Measurements from ENCODE around the gene NFAM1.

Gene NFAM1

GRCh38 chr22:42452916-42453315 lies 20.7 kb upstream of the NFAM1 start:
- Histone ChIP-seq H3K36me3 (ENCODE audit: control insufficient read depth in 1 of 2, insufficient read depth in 2 of 2, low read length in 2 of 2) (no peaks in the 10 kb centered on the region), H3K4me3 (ENCODE audit: low read depth in 1 of 2, low read length in 2 of 2) (no peak overlapping the region), H3K27me3 (ENCODE audit: low read depth, low read length) (no peaks in the 10 kb centered on the region), H3K27ac (ENCODE audit: low read length) (no peak overlapping the region), H3K9me3 (ENCODE audit: control insufficient read depth in 1 of 2, low read length in 2 of 2) (no peaks in the 10 kb centered on the region), H3K4me1 (ENCODE audit: control insufficient read depth in 1 of 2, insufficient read depth in 2 of 2, low read length in 2 of 2) (no peaks in the 10 kb centered on the region)

GRCh38 chr22:42452456-42452855 lies 20.3 kb upstream of the NFAM1 start:
- Histone ChIP-seq H3K4me3 (ENCODE audit: low read depth in 1 of 2, low read length in 2 of 2) (no peak overlapping the region), H3K27me3 (ENCODE audit: low read depth, low read length) (no peaks in the 10 kb centered on the region), H3K4me1 (ENCODE audit: control insufficient read depth in 1 of 2, insufficient read depth in 2 of 2, low read length in 2 of 2) (no peaks in the 10 kb centered on the region), H3K9me3 (ENCODE audit: control insufficient read depth in 1 of 2, low read length in 2 of 2) (no peaks in the 10 kb centered on the region), H3K27ac (ENCODE audit: low read length) (no peak overlapping the region), H3K36me3 (ENCODE audit: control insufficient read depth in 1 of 2, insufficient read depth in 2 of 2, low read length in 2 of 2) (no peaks in the 10 kb centered on the region)

GRCh38 chr22:42451499-42452145 lies 19.4 kb upstream of the NFAM1 start:
- H3K27me3 ChIP-seq (ENCODE audit: low read depth, low read length): no peaks in the 10 kb centered on the region
- H3K4me3 ChIP-seq (ENCODE audit: low read depth in 1 of 2, low read length in 2 of 2): no peak overlapping the region
- no peaks in the 10 kb centered on the region for H3K4me1 ChIP-seq (ENCODE audit: control insufficient read depth in 1 of 2, insufficient read depth in 2 of 2, low read length in 2 of 2)
- H3K9me3 ChIP-seq (ENCODE audit: control insufficient read depth in 1 of 2, low read length in 2 of 2): no peaks in the 10 kb centered on the region
- H3K27ac ChIP-seq (ENCODE audit: low read length): no peak overlapping the region
- no peaks in the 10 kb centered on the region for H3K36me3 ChIP-seq (ENCODE audit: control insufficient read depth in 1 of 2, insufficient read depth in 2 of 2, low read length in 2 of 2)

GRCh38 chr22:42450862-42451261 lies 18.7 kb upstream of the NFAM1 start:
- H3K4me3 ChIP-seq (ENCODE audit: low read depth in 1 of 2, low read length in 2 of 2): no peak overlapping the region
- H3K27ac ChIP-seq (ENCODE audit: low read length): no peak overlapping the region
- H3K4me1 ChIP-seq (ENCODE audit: control insufficient read depth in 1 of 2, insufficient read depth in 2 of 2, low read length in 2 of 2): no peaks in the 10 kb centered on the region
- H3K36me3 ChIP-seq (ENCODE audit: control insufficient read depth in 1 of 2, insufficient read depth in 2 of 2, low read length in 2 of 2): no peaks in the 10 kb centered on the region
- no peaks in the 10 kb centered on the region for H3K27me3 ChIP-seq (ENCODE audit: low read depth, low read length)
- no peaks in the 10 kb centered on the region for H3K9me3 ChIP-seq (ENCODE audit: control insufficient read depth in 1 of 2, low read length in 2 of 2)

- peaks cover 10 to 14% of the 10 kb centered on the region in 2 donors for H3K4me1 ChIP-seq (ENCODE audit: control insufficient read depth in 1 of 2, insufficient read depth in 2 of 2, low read length in 2 of 2)
- no peak overlapping the region for H3K27ac ChIP-seq (ENCODE audit: low read length)
- H3K36me3 ChIP-seq (ENCODE audit: control insufficient read depth in 1 of 2, insufficient read depth in 2 of 2, low read length in 2 of 2): no peaks in the 10 kb centered on the region
- H3K27me3 ChIP-seq (ENCODE audit: low read depth, low read length): no peaks in the 10 kb centered on the region
- H3K4me3 ChIP-seq (ENCODE audit: low read depth in 1 of 2, low read length in 2 of 2): no peak overlapping the region
- no peaks in the 10 kb centered on the region for H3K9me3 ChIP-seq (ENCODE audit: control insufficient read depth in 1 of 2, low read length in 2 of 2)
These were observed 13.9 kb upstream of the NFAM1 start for GRCh38 chr22:42446151-42446550.

- peaks cover 14 to 17% of the 10 kb centered on the region in 2 donors for H3K4me1 ChIP-seq (ENCODE audit: control insufficient read depth in 1 of 2, insufficient read depth in 2 of 2, low read length in 2 of 2)
- H3K4me3 ChIP-seq (ENCODE audit: low read depth in 1 of 2, low read length in 2 of 2): peak overlapping the region; percentile 54 to 57
- peak overlapping the region; percentile 57 for H3K27ac ChIP-seq (ENCODE audit: low read length)
- no peaks in the 10 kb centered on the region for H3K27me3 ChIP-seq (ENCODE audit: low read depth, low read length)
- H3K9me3 ChIP-seq (ENCODE audit: control insufficient read depth in 1 of 2, low read length in 2 of 2): no peaks in the 10 kb centered on the region
- no peaks in the 10 kb centered on the region for H3K36me3 ChIP-seq (ENCODE audit: control insufficient read depth in 1 of 2, insufficient read depth in 2 of 2, low read length in 2 of 2)
These were observed 12.1 kb upstream of the NFAM1 start for GRCh38 chr22:42444077-42444904.

GRCh38 chr22:42443240-42444076 lies 11.3 kb upstream of the NFAM1 start:
- Histone ChIP-seq H3K4me1 (ENCODE audit: control insufficient read depth in 1 of 2, insufficient read depth in 2 of 2, low read length in 2 of 2) (peaks cover 14 to 20% of the 10 kb centered on the region in 2 donors), H3K27ac (ENCODE audit: low read length) (peak overlapping the region; percentile 10), H3K9me3 (ENCODE audit: control insufficient read depth in 1 of 2, low read length in 2 of 2) (no peaks in the 10 kb centered on the region), H3K27me3 (ENCODE audit: low read depth, low read length) (no peaks in the 10 kb centered on the region), H3K36me3 (ENCODE audit: control insufficient read depth in 1 of 2, insufficient read depth in 2 of 2, low read length in 2 of 2) (no peaks in the 10 kb centered on the region), H3K4me3 (ENCODE audit: low read depth in 1 of 2, low read length in 2 of 2) (peak overlapping the region; percentile 54 to 57)

GRCh38 chr22:42442748-42443147 lies 10.5 kb upstream of the NFAM1 start:
- Histone ChIP-seq H3K9me3 (ENCODE audit: control insufficient read depth in 1 of 2, low read length in 2 of 2) (no peaks in the 10 kb centered on the region), H3K4me1 (ENCODE audit: control insufficient read depth in 1 of 2, insufficient read depth in 2 of 2, low read length in 2 of 2) (peaks cover 16 to 24% of the 10 kb centered on the region in 2 donors), H3K27ac (ENCODE audit: low read length) (no peak overlapping the region), H3K27me3 (ENCODE audit: low read depth, low read length) (no peaks in the 10 kb centered on the region), H3K36me3 (ENCODE audit: control insufficient read depth in 1 of 2, insufficient read depth in 2 of 2, low read length in 2 of 2) (no peaks in the 10 kb centered on the region), H3K4me3 (ENCODE audit: low read depth in 1 of 2, low read length in 2 of 2) (no peak overlapping the region)

- no peak overlapping the region for H3K4me3 ChIP-seq (ENCODE audit: low read depth in 1 of 2, low read length in 2 of 2)
- H3K9me3 ChIP-seq (ENCODE audit: control insufficient read depth in 1 of 2, low read length in 2 of 2): no peaks in the 10 kb centered on the region
- no peak overlapping the region for H3K27ac ChIP-seq (ENCODE audit: low read length)
- H3K27me3 ChIP-seq (ENCODE audit: low read depth, low read length): no peaks in the 10 kb centered on the region
- H3K4me1 ChIP-seq (ENCODE audit: control insufficient read depth in 1 of 2, insufficient read depth in 2 of 2, low read length in 2 of 2): peaks cover 16 to 38% of the 10 kb centered on the region in 2 donors
- H3K36me3 ChIP-seq (ENCODE audit: control insufficient read depth in 1 of 2, insufficient read depth in 2 of 2, low read length in 2 of 2): no peaks in the 10 kb centered on the region
These were observed 8.5 kb upstream of the NFAM1 start for GRCh38 chr22:42440728-42441127.

GRCh38 chr22:42439821-42440674 lies 7.8 kb upstream of the NFAM1 start:
- H3K36me3 ChIP-seq (ENCODE audit: control insufficient read depth in 1 of 2, insufficient read depth in 2 of 2, low read length in 2 of 2): no peaks in the 10 kb centered on the region
- H3K9me3 ChIP-seq (ENCODE audit: control insufficient read depth in 1 of 2, low read length in 2 of 2): no peaks in the 10 kb centered on the region
- peak overlapping the region; percentile 28 to 38 for H3K4me3 ChIP-seq (ENCODE audit: low read depth in 1 of 2, low read length in 2 of 2)
- peaks cover 16 to 37% of the 10 kb centered on the region in 2 donors for H3K4me1 ChIP-seq (ENCODE audit: control insufficient read depth in 1 of 2, insufficient read depth in 2 of 2, low read length in 2 of 2)
- no peaks in the 10 kb centered on the region for H3K27me3 ChIP-seq (ENCODE audit: low read depth, low read length)
- H3K27ac ChIP-seq (ENCODE audit: low read length): peak overlapping the region; percentile 6
